Panc1 (cell line): ENCODE measurements around the gene BRCA1. TPM values are rescaled to one million over a fixed set of nuclear protein-coding genes. Genes with fewer than 3 reads are reported as not detected.
"Not testable (repeated sequence)": the region's sequence is repeated elsewhere in the genome, so short reads cannot be mapped to it uniquely, and the experiment has no call there.

ENCODE experiments used
- ATAC-seq: fragments of 200-7000 bp; cut with Tn5 transposase; 2 replicates; pipeline ENCODE4 v1.9.1; 2020; ENCODE audit warnings: mild to moderate bottlenecking, moderate library complexity
- BruUV-seq: library from RNA; stranded (reverse); fragments of 400-500 nt; replicated peaks from 2 replicates; lab custom pipeline; 2021; lab: Mats Ljungman, UMichigan
- CTCF ChIA-PET: fragments of 300-600 bp; sonication (Branson Sonifier 250); formaldehyde crosslinking; loops from one replicate; lab custom pipeline; 2022; ENCODE audit warnings: antibody characterized with exemption; lab: Charles Lee
- POLR2A ChIA-PET: fragments of 300-600 bp; sonication (Branson Sonifier 250); formaldehyde crosslinking; loops from one replicate; lab custom pipeline; 2022; ENCODE audit warnings: antibody characterized with exemption; lab: Charles Lee
- DNase-seq: peaks from one replicate; pipeline ENCODE4 v3.0.0-alpha.2; 2010; ENCODE audit warnings: low read depth, low spot score
- H3K27ac ChIP-seq: 2 replicates; pipeline ENCODE4 v1.5.1; 2011; ENCODE audit warnings: mild to moderate bottlenecking, low read length, inconsistent platforms
- H3K27me3 ChIP-seq: fragments of 200-500 bp; sonication (Bioruptor generic); 2 replicates; pipeline ENCODE4 v1.6.0; 2014; ENCODE audit warnings: low read length, inconsistent platforms; ENCODE audit not compliant: control insufficient read depth, insufficient read depth
- H3K36me3 ChIP-seq: fragments of 200-500 bp; sonication (Bioruptor generic); 2 replicates; pipeline ENCODE4 v1.5.1; 2014; ENCODE audit warnings: inconsistent platforms, mild to moderate bottlenecking, low read length, moderate library complexity; ENCODE audit not compliant: control insufficient read depth, insufficient read depth
- H3K4me1 ChIP-seq: 2 replicates; pipeline ENCODE4 v1.5.1; 2011; ENCODE audit warnings: inconsistent platforms, mild to moderate bottlenecking, low read length, moderate library complexity; ENCODE audit not compliant: control insufficient read depth, insufficient read depth
- H3K4me3 ChIP-seq, 2 experiments: 2 replicates each; pipeline ENCODE4 v1.5.1; 2011 to 2012; ENCODE audit warnings: low read depth in 2 of 2, low read length in 2 of 2, mild to moderate bottlenecking in 2 of 2, inconsistent platforms in 1 of 2, moderate library complexity in 1 of 2
- H3K9me3 ChIP-seq: fragments of 200-500 bp; sonication (Bioruptor generic); 2 replicates; pipeline ENCODE4 v1.5.1; 2014; ENCODE audit warnings: low read depth, mild to moderate bottlenecking, inconsistent platforms, low read length, moderate library complexity; ENCODE audit not compliant: control insufficient read depth, insufficient read depth
- CTCF ChIP-seq: fragments of 450-650 bp; IDR thresholded peaks from 2 replicates; pipeline ENCODE4 v1.5.1; 2017; ENCODE audit warnings: mild to moderate bottlenecking
- POLR2AphosphoS5 ChIP-seq: IDR thresholded peaks from 2 replicates; pipeline ENCODE4 v1.6.1; 2012; ENCODE audit warnings: mild to moderate bottlenecking, low read depth, low read length, moderate library complexity
- REST ChIP-seq, 2 experiments: IDR thresholded peaks; 2 replicates each; pipeline ENCODE4 v1.6.1; 2011 to 2012; ENCODE audit warnings: low read depth in 2 of 2, control low read depth in 1 of 2, low read length in 1 of 2, mild to moderate bottlenecking in 1 of 2, moderate library complexity in 1 of 2; ENCODE audit not compliant: insufficient read depth in 1 of 2
- SIN3A ChIP-seq: IDR thresholded peaks from 2 replicates; pipeline ENCODE4 v1.6.1; 2012; ENCODE audit warnings: low read depth, mild to moderate bottlenecking, low read length, moderate library complexity, borderline replicate concordance; ENCODE audit not compliant: insufficient read depth
- TCF7L2 ChIP-seq: IDR thresholded peaks from 2 replicates; pipeline ENCODE4 v1.6.1; 2011; ENCODE audit warnings: mild to moderate bottlenecking, low read depth, low read length, inconsistent platforms
- in situ Hi-C: cut with HindIII; loops from 2 replicates; pipeline ENCODE4 v1.10.0; 2016; ENCODE audit warnings: low sequenced_read_pairs, low pct_unique_long_range_greater_than_20kb
- intact Hi-C: fragments of 100-400 bp; cut with micrococcal nuclease; formaldehyde crosslinking; loops from one replicate; pipeline ENCODE4 v1.10.0; 2022; ENCODE audit not compliant: unreplicated experiment
- total RNA-seq: library from RNA; stranded (reverse); gene quantifications from one replicate; pipeline ENCODE4 v1.2.1, GENCODE V29; 2021; ENCODE audit not compliant: unreplicated experiment

Gene BRCA1
- total RNA-seq, 1 experiment from 2014 or later: 29.9 TPM

- intact Hi-C loops (no loop called here), in situ Hi-C loops (no loop called here)
- Histone ChIP-seq H3K27ac (no peak overlapping the region), H3K9me3 (no peaks in the 10 kb centered on the region), H3K36me3 (peaks cover 1% of the 10 kb centered on the region; the same call in 1 of the 2 replicates), H3K4me1 (no peaks in the 10 kb centered on the region), H3K27me3 (no peaks in the 10 kb centered on the region), H3K4me3 (no peak overlapping the region)
- CTCF ChIA-PET: no interaction called here
- no TSS peak for BruUV-seq
- DNase-seq (no peak), ATAC-seq (no peak)
- POLR2A ChIA-PET: interaction anchor here (0.7 kb wide), 1 partner anchor 24 kb away, joined by 7 read pairs; no protein-coding TSS in a partner anchor
- TF ChIP-seq SIN3A (no peak), POLR2AphosphoS5 (no peak), REST (IDR thresholded peaks at IDR 0.05; ENCODE audit: insufficient read depth in 1 of 2, low read depth in 2 of 2, low read length in 1 of 2) (no peak), TCF7L2 (no peak), CTCF (no peak)
Measured at GRCh38 chr17:43056051-43056450, 69.1 kb downstream of the BRCA1 start.

DNA sequence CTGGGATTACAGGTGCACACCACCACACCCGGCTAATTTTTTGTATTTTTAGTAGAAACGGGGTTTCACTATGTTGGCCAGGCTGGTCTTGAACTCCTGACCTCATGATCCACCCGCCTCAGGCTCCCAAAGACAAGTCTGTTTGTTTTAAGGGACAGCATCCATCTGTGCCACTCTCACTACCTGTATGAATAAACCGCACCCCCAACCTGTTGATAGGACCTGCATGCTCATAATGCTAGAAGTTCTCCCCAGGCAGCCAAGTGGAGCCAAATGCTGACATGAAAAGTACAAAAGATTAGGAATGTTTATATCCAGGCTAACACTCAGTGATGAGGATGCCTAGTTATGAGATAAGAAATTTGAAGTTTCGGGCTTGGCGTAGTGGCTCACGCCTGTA lies 72.2 kb downstream of the BRCA1 start:
- H3K36me3 ChIP-seq, BruUV-seq, H3K27ac ChIP-seq, in situ Hi-C loops, DNase-seq, H3K27me3 ChIP-seq, H3K9me3 ChIP-seq, H3K4me3 ChIP-seq, ATAC-seq, CTCF ChIA-PET, POLR2A ChIA-PET, H3K4me1 ChIP-seq, intact Hi-C loops: not testable (repeated sequence)

DNA sequence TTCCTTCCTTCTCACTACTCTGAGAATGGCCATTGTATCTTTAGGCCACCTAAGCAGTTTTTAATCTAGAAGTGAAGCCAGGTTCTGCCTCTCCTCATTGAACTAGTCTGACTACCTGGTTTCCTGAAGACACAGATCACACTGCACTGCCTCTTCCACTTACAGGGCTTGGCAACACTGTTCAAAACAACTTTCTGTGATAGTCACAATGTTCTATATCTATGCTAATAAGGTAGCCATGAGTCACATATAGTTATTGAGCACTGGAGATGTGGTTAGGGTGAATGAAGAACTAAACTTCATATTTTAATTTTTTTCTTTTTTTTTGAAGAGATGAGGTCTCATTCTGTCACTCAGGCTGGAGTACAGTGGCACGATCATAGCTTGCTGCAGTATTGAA lies 73.2 kb downstream of the BRCA1 start:
- intact Hi-C loops: no loop called here
- ATAC-seq: no peak
- Histone ChIP-seq H3K4me1 (no peaks in the 10 kb centered on the region), H3K9me3 (no peaks in the 10 kb centered on the region), H3K36me3 (peaks cover 2% of the 10 kb centered on the region; the same call in 1 of the 2 replicates), H3K27me3 (no peaks in the 10 kb centered on the region), H3K27ac (no peak overlapping the region), H3K4me3 (no peak overlapping the region)
- POLR2A ChIA-PET: no interaction called here
- DNase-seq: no peak
- CTCF ChIA-PET: no interaction called here
- BruUV-seq: no TSS peak
- in situ Hi-C loops: no loop called here
- TF ChIP-seq SIN3A (no peak), REST (IDR thresholded peaks at IDR 0.05; ENCODE audit: insufficient read depth in 1 of 2, low read depth in 2 of 2, low read length in 1 of 2) (no peak), POLR2AphosphoS5 (no peak)
